Ovary (tissue), 9 donors: ENCODE measurements around the gene ZNF823. TPM values are rescaled to one million over a fixed set of nuclear protein-coding genes. Genes with fewer than 3 reads are reported as not detected.

Experiments
- DNase-seq, 5 donors: peaks; one replicate each; pipeline ENCODE4 v3.0.0-alpha.2; 2019 to 2020
- H3K27ac ChIP-seq, 2 donors: fragments of 200-600 bp; one replicate each; pipeline versions ENCODE4 v1.5.1 to v1.8.0; 2019 to 2022
- H3K27me3 ChIP-seq: fragments of 200-600 bp; one replicate; pipeline ENCODE4 v1.8.0; 2022
- H3K36me3 ChIP-seq: fragments of 200-600 bp; sonication (generic); one replicate; pipeline ENCODE4 v1.5.1; 2019
- H3K4me1 ChIP-seq: one replicate; pipeline ENCODE4 v1.8.1; 2013; ENCODE audit warnings: mild to moderate bottlenecking, moderate library complexity; ENCODE audit not compliant: insufficient read depth
- H3K4me3 ChIP-seq: fragments of 200-600 bp; sonication (generic); one replicate; pipeline ENCODE4 v1.5.1; 2017
- H3K9me3 ChIP-seq, 2 donors: fragments of 200-600 bp in 1 of 2; sonication (generic) in 1 of 2; one replicate each; pipeline versions ENCODE4 v1.5.1 to v1.8.1; 2013 to 2019; ENCODE audit warnings: mild to moderate bottlenecking in 1 of 2, moderate library complexity in 1 of 2
- EP300 ChIP-seq: sonication (generic); formaldehyde crosslinking; IDR thresholded peaks from one replicate; pipeline ENCODE4 v1.6.1; 2017; ENCODE audit warnings: antibody characterized with exemption
- POLR2A ChIP-seq: fragments of 450-650 bp; IDR thresholded peaks from one replicate; pipeline ENCODE4 v1.6.1; 2017; ENCODE audit warnings: antibody characterized with exemption, mild to moderate bottlenecking, moderate library complexity
- WGBS, 3 donors: extraction: QIAGEN DNeasy Blood & Tissue Kit in 1 of 3; methylation state at CpG; one replicate each; pipeline versions ENCODE4 v1.1.5 to v1.1.7; 2013 to 2017; 5-methylcytosine and 5-hydroxymethylcytosine counted together
- intact Hi-C, 4 donors: fragments of 100-400 bp; cut with DNase I; formaldehyde crosslinking; loops; one replicate each; pipeline versions ENCODE4 v1.11.0 to v1.15.1; 2022 to 2023
- polyA plus RNA-seq, 2 donors: library from polyadenylated mRNA; stranded (reverse); fragments of 200-250 nt in 1 of 2; fragments of 350-450 nt in 1 of 2; fragmentation: Illumina TruSeq in 1 of 2; extraction: RNeasy Lipid Tissue Mini Kit (QIAGEN cat#74804) in 1 of 2; gene quantifications; one replicate each; pipeline ENCODE4 v1.2.3, GENCODE V29; 2013 to 2014
- total RNA-seq, 7 donors: library from RNA; depleted of rRNA in 2 of 7; stranded (reverse); fragments of >200 nt in 2 of 7; fragmentation: NEBNext Ultra II Directional in 3 of 7; extraction: Animal tissue kit (Norgen Biotek cat#: 25700) in 3 of 7; gene quantifications; one replicate each; pipeline versions ENCODE4 v1.1.0 to v1.2.4, GENCODE V29; 2016 to 2023
- TF ChIP-seq, protein P1 (sequence below), 3 donors: fragments of 450-650 bp in 2 of 3; fragments of 200-600 bp in 1 of 3; IDR thresholded peaks; one replicate each; pipeline versions ENCODE4 v1.5.1 to v1.8.0; 2016 to 2022; ENCODE audit warnings: antibody characterized with exemption in 3 of 3, mild to moderate bottlenecking in 1 of 3
- donor health status: DM: no; HTN: no; CAD: no; lungs with moderate emphysema.
- donor health status: DM: no; HTN: no; CAD: no.
- donor health status: Bipolar disorder and iron deficiency.
- donor health status: DM: yes; HTN: yes; CAD: no.
- donor health status: DM: no; HTN: no; CAD: no.
- donor health status: DM: yes; HTN: yes; CAD: no.

ZNF823 gene
- total and polyA plus RNA-seq, 9 donors: 3.8 to 12.1 (median 8.3) TPM

- WGBS, 3 donors: 0 to 2% (median 1%) methylated on average over 20 of the region's 20 CpGs
- DNase-seq: peak; percentile 20 to 50 (median 25)
- Histone ChIP-seq H3K27me3 (no peaks in the 10 kb centered on the region), H3K27ac (peak overlapping the region; percentile 81 to 84), H3K36me3 (no peaks in the 10 kb centered on the region), H3K4me3 (peak overlapping the region; percentile 92), H3K9me3 (peaks cover 0 to 3% of the 10 kb centered on the region in 2 donors), H3K4me1 (peaks cover 8% of the 10 kb centered on the region)
- intact Hi-C loops: no loop called here
- TF ChIP-seq EP300 (no peak), POLR2A (no peak)
- TF ChIP-seq, protein P1, sequence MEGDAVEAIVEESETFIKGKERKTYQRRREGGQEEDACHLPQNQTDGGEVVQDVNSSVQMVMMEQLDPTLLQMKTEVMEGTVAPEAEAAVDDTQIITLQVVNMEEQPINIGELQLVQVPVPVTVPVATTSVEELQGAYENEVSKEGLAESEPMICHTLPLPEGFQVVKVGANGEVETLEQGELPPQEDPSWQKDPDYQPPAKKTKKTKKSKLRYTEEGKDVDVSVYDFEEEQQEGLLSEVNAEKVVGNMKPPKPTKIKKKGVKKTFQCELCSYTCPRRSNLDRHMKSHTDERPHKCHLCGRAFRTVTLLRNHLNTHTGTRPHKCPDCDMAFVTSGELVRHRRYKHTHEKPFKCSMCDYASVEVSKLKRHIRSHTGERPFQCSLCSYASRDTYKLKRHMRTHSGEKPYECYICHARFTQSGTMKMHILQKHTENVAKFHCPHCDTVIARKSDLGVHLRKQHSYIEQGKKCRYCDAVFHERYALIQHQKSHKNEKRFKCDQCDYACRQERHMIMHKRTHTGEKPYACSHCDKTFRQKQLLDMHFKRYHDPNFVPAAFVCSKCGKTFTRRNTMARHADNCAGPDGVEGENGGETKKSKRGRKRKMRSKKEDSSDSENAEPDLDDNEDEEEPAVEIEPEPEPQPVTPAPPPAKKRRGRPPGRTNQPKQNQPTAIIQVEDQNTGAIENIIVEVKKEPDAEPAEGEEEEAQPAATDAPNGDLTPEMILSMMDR (IDR thresholded peaks at IDR 0.05): no peak
These were observed 28.9 kb upstream of the ZNF823 start for GRCh38 chr19:11767633-11768133.

- TF ChIP-seq, protein P1 (IDR thresholded peaks at IDR 0.05): peak in 1 of 3 donors; percentile 31
- no peak for TF ChIP-seq EP300
- TF ChIP-seq POLR2A: peak; percentile 61
- 0 to 1% (median 0%) methylated on average over 57 to 61 of the region's 61 CpGs for WGBS, 3 donors
- Histone ChIP-seq H3K27me3 (no peaks in the 10 kb centered on the region), H3K9me3 (peaks cover 0 to 3% of the 10 kb centered on the region in 2 donors), H3K36me3 (no peaks in the 10 kb centered on the region), H3K4me1 (peaks cover 8% of the 10 kb centered on the region), H3K27ac (peak within 1 kb of the TSS; percentile 81 to 84), H3K4me3 (peak within 1 kb of the TSS; percentile 92)
- intact Hi-C loops: no loop called here
- DNase-seq: peak; percentile 95 to 97 (median 96)
These were observed 28.1 kb upstream of the ZNF823 start, which contains the start of gene ZNF441 for GRCh38 chr19:11766597-11767591. Gene ZNF441 (plus strand): TSS chr19:11767000. CDS start chr19:11767194, 194 bp downstream.

DNA sequence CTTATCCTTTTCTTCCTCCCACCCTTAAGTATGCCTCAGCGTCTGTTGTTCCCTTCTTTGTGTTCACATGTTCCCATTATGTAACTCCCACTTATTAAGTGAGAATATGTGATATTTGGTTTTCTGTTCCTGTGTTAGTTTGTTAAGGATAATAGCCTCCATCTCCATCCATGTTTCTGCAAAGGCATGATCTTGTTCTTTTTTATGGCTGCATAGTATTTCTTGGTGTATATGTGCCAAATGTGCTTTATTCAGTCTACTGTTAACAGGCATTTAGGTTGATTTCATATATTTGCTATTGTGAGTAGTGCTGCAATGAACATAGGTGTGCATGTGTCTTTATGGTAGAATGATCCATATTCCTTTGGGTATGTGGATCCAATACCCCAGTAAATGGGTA lies 24.9 kb upstream of the ZNF823 start:
- no peaks in the 10 kb centered on the region for H3K36me3 ChIP-seq
- intact Hi-C loops: no loop called here
- peaks cover 6% of the 10 kb centered on the region for H3K4me1 ChIP-seq
- H3K27ac ChIP-seq: no peak overlapping the region
- 78 to 85% (median 83%) methylated on average over 1 of the region's 1 CpG for WGBS, 3 donors
- no peak for TF ChIP-seq POLR2A
- TF ChIP-seq, protein P1 (IDR thresholded peaks at IDR 0.05): no peak
- no peak for TF ChIP-seq EP300
- no peaks in the 10 kb centered on the region for H3K9me3 ChIP-seq
- H3K27me3 ChIP-seq: no peaks in the 10 kb centered on the region
- H3K4me3 ChIP-seq: no peak overlapping the region
- no peak for DNase-seq

- Histone ChIP-seq H3K27me3 (no peaks in the 10 kb centered on the region), H3K9me3 (no peaks in the 10 kb centered on the region), H3K36me3 (no peaks in the 10 kb centered on the region), H3K4me3 (no peak overlapping the region), H3K27ac (no peak overlapping the region), H3K4me1 (peaks cover 3% of the 10 kb centered on the region)
- TF ChIP-seq POLR2A: no peak
- TF ChIP-seq, protein P1 (IDR thresholded peaks at IDR 0.05): no peak
- TF ChIP-seq EP300: no peak
- 75 to 78% (median 77%) methylated on average over 3 of the region's 3 CpGs for WGBS, 3 donors
- no peak for DNase-seq
- intact Hi-C loops: no loop called here
These were observed 24.4 kb upstream of the ZNF823 start for GRCh38 chr19:11763117-11763516.
